HepG2 (cell line): Measurements from ENCODE around the gene CTNND1. TPM values are rescaled to one million over a fixed set of nuclear protein-coding genes. Genes with fewer than 3 reads are reported as not detected.
A peak's percentile ranks its signal among the peaks of the same experiment; 100 is the strongest.

ENCODE experiments used
- ARID3A ChIP-seq: IDR thresholded peaks from 2 replicates; pipeline ENCODE4 v1.6.1; 2012; ENCODE audit warnings: low read depth, low read length, improper control_type of control experiment
- ARNT ChIP-seq: fragments of 450-650 bp; IDR thresholded peaks from 2 replicates; pipeline ENCODE4 v1.6.1; 2017
- ATM ChIP-seq: fragments of 450-650 bp; IDR thresholded peaks from 2 replicates; pipeline ENCODE4 v1.7.1; 2017; ENCODE audit warnings: mild to moderate bottlenecking, borderline replicate concordance
- STAT6 ChIP-seq: sonication (generic); formaldehyde crosslinking; IDR thresholded peaks from 2 replicates; pipeline ENCODE4 v1.4.0; 2020; ENCODE audit warnings: missing genetic modification reagents, mild to moderate bottlenecking, borderline replicate concordance
- ZHX2 ChIP-seq, 2 experiments: sonication (generic) in 1 of 2; formaldehyde crosslinking in 1 of 2; IDR thresholded peaks; 2 replicates each; pipeline versions ENCODE4 v1.6.1 to v1.9.0; 2014 to 2022; ENCODE audit warnings: antibody characterized with exemption in 1 of 2, borderline replicate concordance in 1 of 2, inconsistent platforms in 1 of 2, low read depth in 1 of 2, missing genetic modification reagents in 1 of 2
- ZNF136 ChIP-seq: sonication (generic); formaldehyde crosslinking; IDR thresholded peaks from 2 replicates; pipeline ENCODE4 v1.8.1; 2022; ENCODE audit warnings: low read depth, mild to moderate bottlenecking, moderate library complexity, missing genetic modification reagents
- ZNF75D ChIP-seq: sonication (generic); formaldehyde crosslinking; IDR thresholded peaks from 2 replicates; pipeline ENCODE4 v1.8.1; 2023; ENCODE audit warnings: missing genetic modification reagents, mild to moderate bottlenecking, borderline replicate concordance
- polyA plus RNA-seq, 8 experiments: library from polyadenylated mRNA; depleted of rRNA in 3 of 8; stranded (reverse) in 7 of 8; unstranded in 1 of 8; fragments of >200 nt; fragmentation: Illumina TruSeq in 4 of 8; extraction: Trizol in 4 of 8; gene quantifications; 2 replicates each; pipeline versions ENCODE4 v1.2.1 to v1.2.3, GENCODE V29; 2011 to 2016; ENCODE audit warnings: low read depth in 4 of 8, missing spikeins in 1 of 8, mixed read lengths in 1 of 8; ENCODE audit not compliant: insufficient read depth in 1 of 8
- total RNA-seq, 5 experiments: library from RNA; depleted of rRNA; stranded (reverse); fragments of >200 nt; fragmentation: Illumina TruSeq; extraction: Trizol; gene quantifications; 2 replicates each; pipeline ENCODE4 v1.2.3, GENCODE V29; 2016; ENCODE audit warnings: low read depth in 1 of 5

CTNND1 gene
- total and polyA plus RNA-seq, 2 of the 13 experiments (the other 11 are each of a cell fraction or from before 2014, with no cell fraction given), result 117 to 128 TPM

GRCh38 chr11:57712256-57713150 lies 49.1 kb upstream of the CTNND1 start, which contains the start of gene TMX2 (continued):
- TF ChIP-seq ZHX2 (IDR thresholded peaks at IDR 0.05; ENCODE audit: low read depth), result no peak
- no peak for TF ChIP-seq ZHX2 (CRISPR knock-in tag; IDR thresholded peaks at IDR 0.05; ENCODE audit: borderline replicate concordance)
- peak; percentile 77 for TF ChIP-seq STAT6
- TF ChIP-seq ARNT, result no peak
- TF ChIP-seq ZNF136, result no peak
- no peak for TF ChIP-seq ATM
- no peak for TF ChIP-seq ZNF75D (CRISPR knock-in tag)
- TF ChIP-seq ARID3A, result no peak; the same call in 1 of the 2 replicates
